Type B pancreatic cell (in vitro differentiated cells): ENCODE results near the gene GPS2. TPM values are rescaled to one million over a fixed set of nuclear protein-coding genes. Genes with fewer than 3 reads are reported as not detected.
"Not testable (repeated sequence)": the region's sequence is repeated elsewhere in the genome, so short reads cannot be mapped to it uniquely, and the experiment has no call there.

Experiments used
- DNase-seq: peaks from one replicate; pipeline ENCODE4 v3.0.0; 2021; ENCODE audit warnings: mixed read lengths; ENCODE audit not compliant: unreplicated experiment; ENCODE audit errors: extremely low spot score
- H3K27ac Mint-ChIP-seq: 2 replicates; pipeline ENCODE4 v1.8.0; 2021; ENCODE audit warnings: mild to moderate bottlenecking, mixed read lengths
- H3K27me3 Mint-ChIP-seq: 2 replicates; pipeline ENCODE4 v1.8.0; 2021; ENCODE audit warnings: mixed read lengths
- H3K36me3 Mint-ChIP-seq: 2 replicates; pipeline ENCODE4 v1.8.0; 2021; ENCODE audit warnings: mixed read lengths
- H3K4me1 Mint-ChIP-seq: one replicate; pipeline ENCODE4 v1.8.0; 2021; ENCODE audit warnings: mixed read lengths; ENCODE audit not compliant: unreplicated experiment
- H3K4me3 Mint-ChIP-seq: 2 replicates; pipeline ENCODE4 v1.8.0; 2021; ENCODE audit warnings: mild to moderate bottlenecking, mixed read lengths
- H3K9me3 Mint-ChIP-seq: 2 replicates; pipeline ENCODE4 v1.8.0; 2021; ENCODE audit warnings: mixed read lengths
- CTCF ChIP-seq: fragments of 200-600 bp; sonication (generic); conservative IDR thresholded peaks from 2 replicates; pipeline ENCODE4 v1.5.0; 2021; ENCODE audit warnings: antibody characterized with exemption, mild to moderate bottlenecking
- total RNA-seq: library from RNA; stranded (reverse); gene quantifications from 2 replicates; pipeline ENCODE4 v1.2.1, GENCODE V29; 2021; ENCODE audit warnings: low replicate concordance

GPS2 gene
- total RNA-seq, 1 donor from 2014 or later = 75.4 TPM

- no peak for TF ChIP-seq CTCF
- Mint-ChIP-seq H3K4me3 (no peak overlapping the region), H3K27me3 (peaks cover 22% of the 10 kb centered on the region), H3K4me1 (no peaks in the 10 kb centered on the region), H3K9me3 (no peaks in the 10 kb centered on the region), H3K36me3 (no peaks in the 10 kb centered on the region), H3K27ac (no peak overlapping the region)
- no peak for DNase-seq
Observed at GRCh38 chr17:7343250-7343649, 28.1 kb upstream of the GPS2 start.

- H3K4me3 Mint-ChIP-seq = no peak overlapping the region
- no peaks in the 10 kb centered on the region for H3K9me3 Mint-ChIP-seq
- no peaks in the 10 kb centered on the region for H3K36me3 Mint-ChIP-seq
- H3K27ac Mint-ChIP-seq = no peak overlapping the region
- H3K27me3 Mint-ChIP-seq = peaks cover 26% of the 10 kb centered on the region
- H3K4me1 Mint-ChIP-seq = no peaks in the 10 kb centered on the region
- no peak for DNase-seq
- TF ChIP-seq CTCF = no peak
Observed at GRCh38 chr17:7341842-7342241, 26.7 kb upstream of the GPS2 start.

- Mint-ChIP-seq H3K4me1 (no peaks in the 10 kb centered on the region), H3K4me3 (no peak overlapping the region), H3K27ac (no peak overlapping the region), H3K36me3 (no peaks in the 10 kb centered on the region), H3K9me3 (no peaks in the 10 kb centered on the region), H3K27me3 (peaks cover 21% of the 10 kb centered on the region)
- no peak for DNase-seq
- no peak for TF ChIP-seq CTCF
Observed at GRCh38 chr17:7340179-7340578, 25.0 kb upstream of the GPS2 start.

GRCh38 chr17:7337600-7337999 is 22.4 kb upstream of the GPS2 start:
- H3K36me3 Mint-ChIP-seq, DNase-seq, H3K27ac Mint-ChIP-seq, H3K9me3 Mint-ChIP-seq, H3K4me3 Mint-ChIP-seq, H3K4me1 Mint-ChIP-seq: not testable (repeated sequence)
- peaks cover 12% of the 10 kb centered on the region for H3K27me3 Mint-ChIP-seq

GRCh38 chr17:7336240-7337175 is 21.3 kb upstream of the GPS2 start, which contains the start of gene ACAP1:
TSS of gene ACAP1 (plus strand) at chr17:7336529. CDS start at chr17:7336735, 206 bp downstream.
- Mint-ChIP-seq H3K4me3 (no peak within 1 kb of the TSS), H3K9me3 (no peaks in the 10 kb centered on the region), H3K27me3 (peaks cover 8% of the 10 kb centered on the region), H3K36me3 (no peaks in the 10 kb centered on the region), H3K27ac (no peak within 1 kb of the TSS), H3K4me1 (no peaks in the 10 kb centered on the region)
- TF ChIP-seq CTCF = no peak
- DNase-seq = no peak

- not testable (repeated sequence) for H3K4me3 Mint-ChIP-seq, DNase-seq, H3K27ac Mint-ChIP-seq, H3K4me1 Mint-ChIP-seq, H3K27me3 Mint-ChIP-seq, H3K36me3 Mint-ChIP-seq, H3K9me3 Mint-ChIP-seq
Observed at GRCh38 chr17:7335765-7336164, 20.6 kb upstream of the GPS2 start.
